NCI-H146 (cell line): ENCODE results near the gene DSTYK.

Experiments used
- DNase-seq: peaks from one replicate; lab custom pipeline; 2025; lab: John Stamatoyannopoulos, UW

Gene DSTYK

GRCh38 chr1:205211169-205211838, at the start of gene DSTYK:
Gene DSTYK (minus strand): TSS chr1:205211702. CDS start chr1:205211535, 167 bp downstream.
- DNase-seq: peak; percentile 92

DNA sequence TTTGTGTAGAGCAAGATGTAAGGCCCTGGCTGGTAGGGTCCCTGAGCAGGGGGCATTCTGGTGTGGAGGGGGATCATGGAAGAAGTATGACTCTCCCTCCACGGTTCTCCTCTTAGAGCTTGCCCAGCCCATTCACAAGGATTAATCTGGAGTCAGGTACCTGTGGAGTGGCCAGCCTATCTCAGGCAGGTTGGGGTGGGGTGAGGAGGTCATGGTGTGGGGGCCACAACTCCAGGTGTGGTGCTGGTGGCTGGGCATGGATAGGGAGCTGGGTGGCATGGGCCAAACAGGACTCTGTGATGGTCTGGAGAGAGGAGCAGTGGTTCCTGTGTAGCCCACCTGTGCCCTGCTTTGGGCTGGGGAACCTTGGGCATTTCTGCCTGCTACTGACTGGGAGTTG, 48.5 kb upstream of the DSTYK start:
- no peak for DNase-seq

DNA sequence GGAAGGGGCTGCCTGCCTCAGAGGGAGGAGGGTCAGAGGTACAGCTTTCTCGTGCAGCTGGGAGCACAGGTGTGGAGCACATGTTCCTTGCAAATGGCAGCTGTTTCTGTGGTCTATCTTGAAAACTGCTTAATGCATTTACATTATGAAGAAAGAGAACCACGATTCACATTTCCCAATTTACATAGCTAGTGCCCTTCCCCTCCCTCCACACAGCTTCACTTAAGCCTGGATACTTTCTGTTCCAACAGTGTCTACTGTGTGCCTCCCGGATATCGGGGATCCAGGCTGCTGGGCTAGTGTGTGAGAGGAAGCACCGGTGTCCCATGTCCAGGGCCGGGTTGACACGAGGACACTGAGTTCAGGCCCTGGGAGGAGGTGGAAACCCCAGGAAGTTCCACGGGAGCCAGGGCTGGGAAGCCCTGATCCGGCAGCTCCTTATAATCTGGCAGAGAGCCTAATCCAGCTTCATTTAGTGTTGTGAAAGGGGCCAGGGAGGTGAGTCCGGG, 47.9 kb upstream of the DSTYK start:
- no peak for DNase-seq

- DNase-seq: no peak
Observed at GRCh38 chr1:205258719-205259118, 47.2 kb upstream of the DSTYK start.

DNA sequence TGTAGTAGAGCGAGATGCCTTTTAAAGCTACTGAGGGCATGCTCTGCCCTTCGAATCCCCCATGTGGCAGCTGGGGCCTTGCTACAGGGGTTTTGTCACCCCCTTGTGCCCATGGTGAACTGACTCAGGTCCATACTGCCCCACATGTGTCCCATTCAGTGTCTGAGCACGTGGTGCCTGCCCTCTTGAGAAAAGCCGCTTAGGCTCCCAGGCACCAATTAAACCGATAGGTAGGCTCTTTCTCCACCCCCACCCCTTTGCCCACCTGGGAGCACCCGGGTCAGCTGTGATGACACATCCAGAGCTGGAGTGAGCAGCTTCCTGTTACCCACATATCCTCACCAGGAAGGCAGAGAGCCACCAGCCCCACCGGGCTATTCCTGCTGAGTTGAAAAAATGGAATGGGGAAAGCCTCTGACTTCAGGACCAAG, 46.8 kb upstream of the DSTYK start:
- no peak for DNase-seq

GRCh38 chr1:205257735-205258134, 46.2 kb upstream of the DSTYK start:
- no peak for DNase-seq

- DNase-seq: no peak
Observed at GRCh38 chr1:205256951-205257625, 45.6 kb upstream of the DSTYK start.

GRCh38 chr1:205255941-205256780, 44.7 kb upstream of the DSTYK start:
- DNase-seq: peak; percentile 71

DNA sequence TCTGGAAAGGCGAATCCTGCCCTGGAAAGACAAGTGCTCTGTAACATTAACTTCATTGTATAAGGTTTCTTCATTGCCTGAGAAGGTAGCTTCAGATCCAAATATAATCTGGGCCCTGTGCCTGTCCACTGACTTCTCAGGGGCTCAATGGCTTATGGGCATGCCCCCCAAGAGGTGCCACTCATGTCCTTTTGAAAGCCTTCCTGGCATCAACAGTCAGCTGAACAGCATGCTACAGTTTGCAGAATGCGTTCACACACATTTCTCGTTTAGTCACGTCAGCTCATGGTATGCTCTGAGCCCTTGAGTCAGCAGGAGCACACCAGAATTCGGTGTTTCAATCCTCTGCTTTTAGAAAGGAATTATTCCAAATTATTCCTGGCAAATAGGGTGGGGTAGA, 40.1 kb upstream of the DSTYK start:
- DNase-seq: no peak

DNA sequence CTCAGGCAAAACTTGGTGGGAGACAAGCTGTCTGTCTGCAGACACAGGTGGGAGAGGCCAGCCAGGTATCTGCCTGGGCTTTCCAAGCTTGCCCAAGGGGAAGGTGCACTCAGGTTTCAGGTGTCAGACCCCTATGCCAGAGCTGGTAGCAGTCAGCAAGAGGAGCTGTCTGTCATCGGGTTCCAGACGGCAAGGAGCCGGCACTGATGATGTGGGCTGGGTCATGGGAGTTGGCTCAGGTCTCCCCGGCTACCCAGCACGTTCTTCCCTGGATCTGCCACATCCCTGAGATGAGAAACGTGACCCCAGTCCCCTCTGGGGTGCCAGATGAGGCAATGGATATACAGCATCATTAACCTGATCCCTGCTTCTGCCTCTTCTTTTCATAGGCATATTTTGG, 39.2 kb upstream of the DSTYK start:
- DNase-seq: no peak

DNA sequence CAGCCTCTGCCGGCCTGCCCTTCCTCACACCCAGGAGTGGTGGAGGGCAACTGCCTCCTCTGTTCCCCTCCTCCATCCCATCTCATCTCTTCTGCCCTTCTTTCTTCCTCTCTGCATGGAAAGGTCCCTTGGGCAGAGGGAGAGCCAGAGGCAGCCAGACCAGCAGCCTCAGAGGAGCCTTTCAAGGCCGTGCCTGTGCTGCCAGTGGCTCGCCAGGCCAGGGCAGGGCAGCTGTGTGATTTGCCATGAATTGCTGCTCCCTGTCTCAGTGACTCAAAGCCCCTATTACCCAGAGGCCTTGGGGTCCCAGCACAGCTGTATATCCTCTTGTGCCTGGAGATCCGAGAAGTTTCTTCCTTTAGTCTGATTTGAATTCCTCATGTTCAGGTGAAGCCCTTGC, 38.1 kb upstream of the DSTYK start:
- no peak for DNase-seq

DNA sequence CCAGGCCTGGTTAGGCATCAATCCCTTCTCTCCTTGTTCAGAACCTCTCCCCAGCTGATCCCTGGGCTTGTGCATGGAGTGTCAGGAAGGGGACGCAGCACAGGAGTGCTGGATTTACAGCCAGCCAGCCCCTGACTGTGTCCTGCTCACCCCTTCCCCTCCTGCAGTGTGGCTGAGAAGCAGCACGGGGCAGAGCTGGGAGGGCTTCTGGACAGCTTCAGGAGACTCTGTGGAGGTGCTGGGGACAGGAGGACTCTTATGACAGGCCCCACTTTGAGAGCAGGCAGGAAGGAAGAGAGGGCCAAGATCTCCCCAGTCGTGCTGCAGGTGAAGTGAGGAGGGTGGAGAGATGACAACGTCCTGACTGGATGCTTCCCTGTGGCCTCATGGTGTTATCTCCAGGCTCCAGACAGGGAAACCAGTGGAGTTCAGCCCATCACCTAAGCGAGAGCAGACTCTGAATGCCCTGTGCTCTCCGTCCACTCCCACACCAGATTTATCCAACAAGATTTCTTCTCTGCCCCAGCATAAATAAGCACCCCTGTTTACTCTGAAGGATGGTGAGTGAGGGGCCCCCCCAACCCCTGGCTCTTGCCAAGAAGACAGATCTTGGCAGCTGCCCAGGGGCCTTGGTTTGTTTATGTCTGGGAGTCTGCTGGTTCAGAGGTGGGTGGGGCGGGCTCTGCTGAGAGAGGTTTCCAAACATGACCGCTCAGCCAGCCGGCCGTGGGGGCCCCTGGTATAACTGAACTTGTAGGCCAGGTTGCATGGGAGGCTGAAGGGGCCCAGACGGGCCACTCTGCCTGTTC, 37.5 kb upstream of the DSTYK start:
- no peak for DNase-seq

GRCh38 chr1:205247130-205247921, 35.8 kb upstream of the DSTYK start:
- DNase-seq: peak; percentile 33

GRCh38 chr1:205246351-205247119, 35.0 kb upstream of the DSTYK start:
- DNase-seq: no peak

DNA sequence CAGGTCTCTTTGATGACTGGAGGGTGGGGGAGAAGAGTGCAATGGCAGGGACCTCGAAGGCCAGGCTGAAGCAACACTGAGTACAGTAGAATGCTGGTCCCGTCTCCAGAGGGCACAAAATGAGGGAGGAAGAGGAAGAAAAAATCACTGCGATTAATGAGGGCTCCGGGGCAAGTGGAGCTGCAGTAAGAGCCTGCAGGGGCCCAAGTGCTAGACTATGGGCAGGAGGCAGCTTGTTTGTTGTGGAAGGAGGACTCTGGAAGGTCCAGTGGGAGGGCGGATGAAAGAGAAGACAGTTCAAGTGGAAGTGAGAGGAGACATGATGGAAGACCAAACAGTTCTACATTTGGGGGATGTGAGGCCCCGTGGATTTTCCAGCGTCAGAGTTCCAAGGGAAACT, 33.6 kb upstream of the DSTYK start:
- no peak for DNase-seq

GRCh38 chr1:205244384-205244783, 32.9 kb upstream of the DSTYK start:
- no peak for DNase-seq

DNA sequence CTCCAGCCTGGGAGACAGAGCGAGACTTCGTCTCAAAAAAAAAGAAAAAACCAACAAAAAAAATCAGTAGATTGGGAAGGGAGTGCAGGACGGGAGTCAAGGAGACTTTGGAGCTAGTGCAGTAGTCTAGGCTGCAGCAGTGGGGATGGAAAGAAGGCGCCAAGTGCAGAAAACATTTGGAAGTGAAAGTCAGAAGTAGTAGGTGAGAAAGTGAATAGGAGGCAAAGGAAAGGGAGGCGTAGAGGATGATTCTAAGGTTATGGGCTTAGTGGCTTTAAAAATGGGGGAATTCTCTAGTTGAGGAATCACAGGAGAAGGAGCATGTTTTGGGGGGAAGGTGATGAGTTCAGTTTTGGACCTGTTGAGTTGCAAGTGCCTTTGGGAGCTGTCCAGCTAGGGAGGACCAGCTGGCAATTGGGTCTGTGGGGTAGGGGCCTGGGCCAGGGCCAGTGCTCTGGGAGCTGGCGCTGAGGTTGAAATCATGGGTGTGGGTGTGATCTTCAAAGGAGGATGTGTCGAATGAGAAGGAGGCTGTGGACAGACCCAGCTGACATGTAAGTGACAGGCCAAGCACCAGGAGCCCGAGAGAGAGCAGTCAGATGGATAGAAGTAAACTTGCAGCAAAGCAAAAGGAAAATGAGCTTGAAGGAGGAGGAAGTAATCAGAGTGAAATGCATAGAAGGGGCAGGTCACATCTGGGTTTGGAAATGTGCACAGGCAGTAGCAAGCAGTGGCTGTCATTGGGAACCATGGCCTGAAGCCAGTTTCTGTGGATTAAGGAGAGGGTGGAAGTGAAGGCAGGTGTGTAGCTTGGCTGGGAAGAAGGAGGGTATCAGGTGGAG, 32.1 kb upstream of the DSTYK start:
- DNase-seq: no peak

DNA sequence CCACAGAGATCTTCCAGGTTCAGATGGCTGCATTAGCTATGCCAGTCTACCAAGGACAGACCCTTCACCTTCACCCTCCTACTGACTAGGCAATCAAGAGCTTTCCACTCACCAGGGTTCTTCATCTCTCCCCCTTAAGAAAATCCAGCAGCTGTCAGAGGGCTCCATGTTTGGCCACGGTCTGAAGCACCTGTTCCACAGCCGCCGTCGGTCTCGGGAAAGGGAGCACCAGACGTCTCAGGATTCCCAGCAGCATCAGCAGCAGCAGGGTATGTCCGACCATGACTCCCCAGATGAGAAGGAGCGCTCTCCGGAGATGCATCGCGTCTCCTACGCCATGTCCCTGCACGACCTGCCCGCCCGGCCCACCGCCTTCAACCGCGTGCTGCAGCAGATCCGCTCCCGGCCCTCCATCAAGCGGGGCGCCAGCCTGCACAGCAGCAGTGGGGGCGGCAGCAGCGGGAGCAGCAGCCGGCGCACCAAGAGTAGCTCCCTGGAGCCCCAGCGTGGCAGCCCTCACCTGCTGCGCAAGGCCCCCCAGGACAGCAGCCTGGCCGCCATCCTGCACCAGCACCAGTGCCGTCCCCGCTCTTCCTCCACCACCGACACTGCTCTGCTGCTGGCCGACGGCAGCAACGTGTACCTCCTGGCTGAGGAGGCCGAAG, 30.0 kb upstream of the DSTYK start:
- no peak for DNase-seq

DNA sequence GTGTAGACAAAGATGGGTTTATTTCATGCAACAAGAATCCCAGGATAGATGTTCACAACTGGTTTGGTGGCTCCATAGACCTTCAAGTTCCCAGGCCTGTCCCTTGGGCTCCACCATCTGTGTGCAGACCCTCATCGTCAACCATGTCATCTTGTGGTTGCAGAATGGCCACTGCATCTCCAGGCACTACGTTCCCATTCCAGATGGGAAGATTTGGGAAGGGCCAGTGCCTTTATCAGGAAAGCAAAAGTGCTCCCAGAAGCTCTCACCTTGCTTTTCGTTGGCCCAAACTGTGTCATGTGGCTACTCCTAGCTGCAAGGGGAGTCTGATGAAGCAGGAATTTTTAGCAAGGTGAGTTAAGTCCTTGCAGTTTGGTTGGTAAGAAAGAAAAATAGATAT, 29.1 kb upstream of the DSTYK start:
- DNase-seq: no peak
